OCI-LY3 (cell line): ENCODE data around the gene AKR1C3.
"Not testable (repeated sequence)": the region's sequence is repeated elsewhere in the genome, so short reads cannot be mapped to it uniquely, and the experiment has no call there.

ENCODE experiments used
- H2AFZ ChIP-seq: fragments of 200-600, 300-600 bp; shearing (Covaris generic); 2 replicates; pipeline ENCODE4 v1.6.0; 2014; ENCODE audit warnings: antibody characterized with exemption, low read depth, low read length
- H3K27ac ChIP-seq: fragments of 200-600, 300-600 bp; sonication (generic); 2 replicates; pipeline ENCODE4 v1.5.1; 2014; ENCODE audit warnings: mild to moderate bottlenecking, low read length, moderate library complexity, mixed read lengths
- H3K27me3 ChIP-seq: fragments of 200-600, 300-600 bp; sonication (generic); 2 replicates; pipeline ENCODE4 v1.6.1; 2014; ENCODE audit warnings: low read depth, low read length, mixed read lengths
- H3K36me3 ChIP-seq: fragments of 200-600, 300-600 bp; sonication (generic); replicated peaks from 2 replicates; pipeline ENCODE3; 2014; ENCODE audit warnings: low read depth, low read length, mixed read lengths
- H3K4me1 ChIP-seq: fragments of 300-600, 200-600 bp; sonication (generic); 2 replicates; pipeline ENCODE4 v1.6.1; 2014; ENCODE audit warnings: low read length, mixed read lengths
- H3K4me2 ChIP-seq: fragments of 200-600, 300-600 bp; sonication (generic); 2 replicates; pipeline ENCODE4 v1.6.1; 2014; ENCODE audit warnings: low read length, mixed read lengths
- H3K4me3 ChIP-seq: fragments of 300-600, 200-600 bp; sonication (generic); 2 replicates; pipeline ENCODE4 v1.5.1; 2014; ENCODE audit warnings: antibody characterized with exemption, mild to moderate bottlenecking, low read length, moderate library complexity
- H3K79me2 ChIP-seq: fragments of 300-600, 200-600 bp; shearing (Covaris generic); 2 replicates; pipeline ENCODE4 v1.6.1; 2014; ENCODE audit warnings: mild to moderate bottlenecking, low read length, mixed read lengths
- H3K9ac ChIP-seq: fragments of 300-600, 200-600 bp; shearing (Covaris generic); 2 replicates; pipeline ENCODE4 v1.6.0; 2014; ENCODE audit warnings: mild to moderate bottlenecking, low read length, moderate library complexity
- H3K9me3 ChIP-seq: fragments of 200-600, 300-600 bp; shearing (Covaris generic); 2 replicates; pipeline ENCODE4 v1.6.1; 2014; ENCODE audit warnings: low read length, mixed read lengths; ENCODE audit not compliant: insufficient read depth
- H4K20me1 ChIP-seq: fragments of 200-600, 300-600 bp; sonication (generic); 2 replicates; pipeline ENCODE4 v1.6.1; 2016; ENCODE audit warnings: low read length, mixed read lengths; ENCODE audit not compliant: insufficient read depth
- CTCF ChIP-seq: fragments of 200-600, 300-600 bp; sonication (generic); IDR thresholded peaks from 2 replicates; pipeline ENCODE4 v1.5.1; 2014; ENCODE audit warnings: antibody characterized with exemption, low read length, low read depth
- EZH2phosphoT487 ChIP-seq: fragments of 200-600 bp; shearing (Covaris generic); IDR thresholded peaks from 2 replicates; pipeline ENCODE4 v1.6.1; 2018; ENCODE audit warnings: antibody characterized with exemption, mixed run types, low read depth

Gene AKR1C3

GRCh38 chr10:5096108-5096507 is 1.9 kb downstream of the AKR1C3 start:
- no peak overlapping the region for H3K9ac ChIP-seq
- H3K4me3 ChIP-seq: no peak overlapping the region
- H4K20me1 ChIP-seq: no peaks in the 10 kb centered on the region
- TF ChIP-seq CTCF (no peak), EZH2phosphoT487 (no peak)
- no peaks in the 10 kb centered on the region for H3K36me3 ChIP-seq
- no peak overlapping the region for H3K4me2 ChIP-seq
- no peaks in the 10 kb centered on the region for H3K9me3 ChIP-seq
- H3K27ac ChIP-seq: no peak overlapping the region
- peaks cover 14% of the 10 kb centered on the region; the same call in 1 of the 2 replicates for H3K27me3 ChIP-seq
- no peaks in the 10 kb centered on the region for H3K79me2 ChIP-seq
- H3K4me1 ChIP-seq: peaks cover 5% of the 10 kb centered on the region
- no peak overlapping the region for H2AFZ ChIP-seq

- H3K4me3 ChIP-seq, H3K4me1 ChIP-seq, H3K27ac ChIP-seq, H3K9ac ChIP-seq, H3K36me3 ChIP-seq, H3K27me3 ChIP-seq, H3K79me2 ChIP-seq, H3K9me3 ChIP-seq, H3K4me2 ChIP-seq, H4K20me1 ChIP-seq, H2AFZ ChIP-seq: not testable (repeated sequence)
Observed at GRCh38 chr10:5102479-5102878, 8.3 kb downstream of the AKR1C3 start.

GRCh38 chr10:5103481-5103880 is 9.3 kb downstream of the AKR1C3 start:
- H3K27me3 ChIP-seq: 0 out of 2 replicates have a peak, but pooled peaks cover 3% of the 10 kb centered on the region
- no peak overlapping the region for H2AFZ ChIP-seq
- H3K4me3 ChIP-seq: no peak overlapping the region
- H3K9ac ChIP-seq: no peak overlapping the region
- H3K27ac ChIP-seq: no peak overlapping the region
- no peak overlapping the region for H3K4me2 ChIP-seq
- no peaks in the 10 kb centered on the region for H3K4me1 ChIP-seq
- H3K36me3 ChIP-seq: no peaks in the 10 kb centered on the region
- H3K9me3 ChIP-seq: no peaks in the 10 kb centered on the region
- no peak for TF ChIP-seq EZH2phosphoT487
- no peak for TF ChIP-seq CTCF
- no peaks in the 10 kb centered on the region for H3K79me2 ChIP-seq
- H4K20me1 ChIP-seq: no peaks in the 10 kb centered on the region

GRCh38 chr10:5105626-5106025 is 11.4 kb downstream of the AKR1C3 start:
- Histone ChIP-seq H3K9ac (no peak overlapping the region), H3K4me3 (no peak overlapping the region), H3K4me1 (no peaks in the 10 kb centered on the region), H3K27ac (no peak overlapping the region), H3K9me3 (no peaks in the 10 kb centered on the region), H3K79me2 (no peaks in the 10 kb centered on the region), H3K27me3 (no peaks in the 10 kb centered on the region), H3K4me2 (no peak overlapping the region), H3K36me3 (no peaks in the 10 kb centered on the region), H4K20me1 (no peaks in the 10 kb centered on the region), H2AFZ (no peak overlapping the region)
- TF ChIP-seq EZH2phosphoT487 (no peak), CTCF (no peak)

GRCh38 chr10:5106553-5106952 is 12.3 kb downstream of the AKR1C3 start:
- no peak overlapping the region for H3K4me2 ChIP-seq
- TF ChIP-seq EZH2phosphoT487: no peak
- TF ChIP-seq CTCF: no peak
- no peaks in the 10 kb centered on the region for H3K27me3 ChIP-seq
- no peak overlapping the region for H2AFZ ChIP-seq
- no peaks in the 10 kb centered on the region for H4K20me1 ChIP-seq
- H3K4me1 ChIP-seq: no peaks in the 10 kb centered on the region
- H3K36me3 ChIP-seq: no peaks in the 10 kb centered on the region
- H3K9me3 ChIP-seq: no peaks in the 10 kb centered on the region
- H3K9ac ChIP-seq: no peak overlapping the region
- no peak overlapping the region for H3K27ac ChIP-seq
- H3K79me2 ChIP-seq: no peaks in the 10 kb centered on the region
- H3K4me3 ChIP-seq: no peak overlapping the region
